ENCODE data around the gene MTG2. TPM values are rescaled to one million over a fixed set of nuclear protein-coding genes. Genes with fewer than 3 reads are reported as not detected.

The MTG2 gene
- total RNA-seq, 1 experiment from 2014 or later: 33.9 TPM

- Histone ChIP-seq H3K9me2 (replicated peaks; ENCODE audit: low read length) (no peaks in the 10 kb centered on the region), H3F3A (ENCODE audit: low read length, unreplicated experiment) (no peaks in the 10 kb centered on the region), H4K20me1 (ENCODE audit: low read length) (no peaks in the 10 kb centered on the region), H3K4me3 (ENCODE audit: low read length) (no peak overlapping the region), H3K36me3 (ENCODE audit: low read depth, low read length) (peaks cover 18% of the 10 kb centered on the region; the same call in 1 of the 2 replicates), H2AFZ (ENCODE audit: low read length) (no peak overlapping the region), H3K9ac (ENCODE audit: low read length) (no peak overlapping the region), H3K27ac (ENCODE audit: low read length) (no peak overlapping the region), H3K79me2 (ENCODE audit: low read length) (peaks cover 38% of the 10 kb centered on the region), H3K9me3 (ENCODE audit: low read length) (no peaks in the 10 kb centered on the region), H3K27me3 (ENCODE audit: low read length) (no peaks in the 10 kb centered on the region), H3K4me2 (ENCODE audit: low read length) (no peak overlapping the region), H3K4me1 (ENCODE audit: insufficient read depth, low read length) (no peaks in the 10 kb centered on the region; the same call in 1 of the 2 replicates)
- ATAC-seq (no peak), DNase-seq (no peak)
- TF ChIP-seq EZH2phosphoT487 (IDR thresholded peaks at IDR 0.05; ENCODE audit: borderline replicate concordance, low read length) (no peak), CTCF (conservative IDR thresholded peaks at IDR 0.05; ENCODE audit: low read depth, low read length) (no peak), EZH2 (IDR thresholded peaks at IDR 0.05; ENCODE audit: low read length, unreplicated experiment) (no peak)
- no TSS peak for BruUV-seq (replicated peaks)
- POLR2A ChIA-PET (ENCODE audit: unreplicated experiment): no interaction called here
- CTCF ChIA-PET: no interaction called here
- intact Hi-C loops (cut with micrococcal nuclease): no loop called here
These were observed 9.1 kb downstream of the MTG2 start for GRCh38 chr20:62191781-62192559.

GRCh38 chr20:62192635-62193034 lies 9.8 kb downstream of the MTG2 start:
- Histone ChIP-seq H3K4me1 (ENCODE audit: insufficient read depth, low read length) (no peaks in the 10 kb centered on the region), H3K4me3 (ENCODE audit: low read length) (no peak overlapping the region), H3K9ac (ENCODE audit: low read length) (no peak overlapping the region), H2AFZ (ENCODE audit: low read length) (no peak overlapping the region), H3K36me3 (ENCODE audit: low read depth, low read length) (peaks cover 24% of the 10 kb centered on the region; the same call in 1 of the 2 replicates), H3K27me3 (ENCODE audit: low read length) (no peaks in the 10 kb centered on the region), H3K4me2 (ENCODE audit: low read length) (no peak overlapping the region), H3K79me2 (ENCODE audit: low read length) (peaks cover 32% of the 10 kb centered on the region), H3K9me3 (ENCODE audit: low read length) (no peaks in the 10 kb centered on the region), H3K9me2 (replicated peaks; ENCODE audit: low read length) (no peaks in the 10 kb centered on the region), H3K27ac (ENCODE audit: low read length) (no peak overlapping the region), H3F3A (ENCODE audit: low read length, unreplicated experiment) (no peaks in the 10 kb centered on the region), H4K20me1 (ENCODE audit: low read length) (no peaks in the 10 kb centered on the region)
- intact Hi-C loops (cut with micrococcal nuclease): no loop called here
- no TSS peak for BruUV-seq (replicated peaks)
- ChIA-PET POLR2A (ENCODE audit: unreplicated experiment) (no interaction called here), CTCF (no interaction called here)
- TF ChIP-seq CTCF (conservative IDR thresholded peaks at IDR 0.05; ENCODE audit: low read depth, low read length) (no peak), EZH2phosphoT487 (IDR thresholded peaks at IDR 0.05; ENCODE audit: borderline replicate concordance, low read length) (no peak), EZH2 (IDR thresholded peaks at IDR 0.05; ENCODE audit: low read length, unreplicated experiment) (no peak)
- ATAC-seq: no peak
- no peak for DNase-seq

Measured in PC-3 (cell line).